ENCODE results near the gene UNC5C. TPM values are rescaled to one million over a fixed set of nuclear protein-coding genes. Genes with fewer than 3 reads are reported as not detected.

Gene UNC5C
- total RNA-seq, 1 donor from 2014 or later = 1.7 TPM

- intact Hi-C loops (cut with DNase I) = no loop called here
- DNase-seq (ENCODE audit: low spot score) = no peak
Observed at GRCh38 chr4:95528388-95528948, 20.3 kb downstream of the UNC5C start.

GRCh38 chr4:95526075-95526474 is 22.7 kb downstream of the UNC5C start:
- intact Hi-C loops (cut with DNase I) = no loop called here
- DNase-seq (ENCODE audit: low spot score) = no peak

GRCh38 chr4:95524729-95525128 is 24.0 kb downstream of the UNC5C start:
- DNase-seq (ENCODE audit: low spot score) = no peak
- intact Hi-C loops (cut with DNase I) = no loop called here

GRCh38 chr4:95524184-95524583 is 24.6 kb downstream of the UNC5C start:
- intact Hi-C loops (cut with DNase I) = no loop called here
- DNase-seq (ENCODE audit: low spot score) = no peak

- intact Hi-C loops (cut with DNase I) = no loop called here
- DNase-seq (ENCODE audit: low spot score) = no peak
Observed at GRCh38 chr4:95522682-95523530, 25.9 kb downstream of the UNC5C start.

GRCh38 chr4:95517576-95518345 is 31.0 kb downstream of the UNC5C start:
- intact Hi-C loops (cut with DNase I) = no loop called here
- no peak for DNase-seq (ENCODE audit: low spot score)

GRCh38 chr4:95516528-95517017 is 32.2 kb downstream of the UNC5C start:
- intact Hi-C loops (cut with DNase I) = no loop called here
- DNase-seq (ENCODE audit: low spot score) = no peak

GRCh38 chr4:95515589-95515988 is 33.2 kb downstream of the UNC5C start:
- intact Hi-C loops (cut with DNase I) = no loop called here
- DNase-seq (ENCODE audit: low spot score) = no peak

GRCh38 chr4:95513022-95513421 is 35.8 kb downstream of the UNC5C start:
- intact Hi-C loops (cut with DNase I) = no loop called here
- no peak for DNase-seq (ENCODE audit: low spot score)

- intact Hi-C loops (cut with DNase I) = no loop called here
- no peak for DNase-seq (ENCODE audit: low spot score)
Observed at GRCh38 chr4:95511477-95511876, 37.3 kb downstream of the UNC5C start.

- DNase-seq (ENCODE audit: low spot score) = no peak
- intact Hi-C loops (cut with DNase I) = no loop called here
Observed at GRCh38 chr4:95510877-95511276, 37.9 kb downstream of the UNC5C start.

GRCh38 chr4:95510145-95510544 is 38.6 kb downstream of the UNC5C start:
- intact Hi-C loops (cut with DNase I) = no loop called here
- DNase-seq (ENCODE audit: low spot score) = no peak

GRCh38 chr4:95508421-95508820 is 40.4 kb downstream of the UNC5C start:
- intact Hi-C loops (cut with DNase I) = loop anchor here (5.0 kb wide), 1 partner anchor 39 kb away; the partner anchor contains the start of gene UNC5C
- DNase-seq (ENCODE audit: low spot score) = no peak

GRCh38 chr4:95507561-95507960 is 41.2 kb downstream of the UNC5C start:
- intact Hi-C loops (cut with DNase I) = loop anchor here (5.0 kb wide), 1 partner anchor 40 kb away; the partner anchor contains the start of gene UNC5C

GRCh38 chr4:95507147-95507546 is 41.6 kb downstream of the UNC5C start:
- intact Hi-C loops (cut with DNase I) = loop anchor here (5.0 kb wide), 1 partner anchor 40 kb away; the partner anchor contains the start of gene UNC5C
- no peak for DNase-seq (ENCODE audit: low spot score)

More at GRCh38 chr4:95507561-95507960, 41.2 kb downstream of the UNC5C start:
- DNase-seq (ENCODE audit: low spot score) = no peak

- DNase-seq (ENCODE audit: low spot score) = no peak
- intact Hi-C loops (cut with DNase I) = loop anchor here (5.0 kb wide), 1 partner anchor 41 kb away; the partner anchor contains the start of gene UNC5C
Observed at GRCh38 chr4:95506264-95506663, 42.5 kb downstream of the UNC5C start.

GRCh38 chr4:95505799-95506198 is 43.0 kb downstream of the UNC5C start:
- no peak for DNase-seq (ENCODE audit: low spot score)
- intact Hi-C loops (cut with DNase I) = loop anchor here (5.0 kb wide), 1 partner anchor 42 kb away; the partner anchor contains the start of gene UNC5C

GRCh38 chr4:95505151-95505550 is 43.6 kb downstream of the UNC5C start:
- no peak for DNase-seq (ENCODE audit: low spot score)

GRCh38 chr4:95504501-95504900 is 44.3 kb downstream of the UNC5C start:
- intact Hi-C loops (cut with DNase I) = no loop called here
- no peak for DNase-seq (ENCODE audit: low spot score)

More at GRCh38 chr4:95505151-95505550, 43.6 kb downstream of the UNC5C start:
- intact Hi-C loops (cut with DNase I) = loop anchor here (5.0 kb wide), 1 partner anchor 42 kb away; the partner anchor contains the start of gene UNC5C

GRCh38 chr4:95500361-95500760 is 48.4 kb downstream of the UNC5C start:
- DNase-seq (ENCODE audit: low spot score) = no peak
- intact Hi-C loops (cut with DNase I) = no loop called here

All from cardiac septum (tissue), 1 donor.